Spleen (tissue), 7 donors: ENCODE measurements around the gene CRB2.

ENCODE experiments used
- POLR2A ChIP-seq, 3 donors: fragments of 450-650 bp; IDR thresholded peaks; one replicate each; pipeline ENCODE4 v1.5.1; 2017; ENCODE audit warnings: antibody characterized with exemption in 3 of 3, mild to moderate bottlenecking in 1 of 3
- TF ChIP-seq, protein P1 (sequence below), 11 experiments: fragments of 200-600 bp in 7 of 11; fragments of 450-650 bp in 4 of 11; sonication (generic) in 4 of 11; IDR thresholded peaks in 8 of 11; conservative IDR thresholded peaks in 3 of 11; 1 replicate in 7 of 11; 2 replicates in 4 of 11; pipeline versions ENCODE4 v1.4.0 to v1.8.0; 2016 to 2021; ENCODE audit warnings: antibody characterized with exemption in 11 of 11, inconsistent platforms in 4 of 11, mild to moderate bottlenecking in 1 of 11
- donor health status: DM: no; HTN: no; CAD: no; lungs with moderate emphysema.
- donor health status: DM: no; HTN: no; CAD: no.
- donor health status: DM: no; HTN: no; CAD: no.

DNA sequence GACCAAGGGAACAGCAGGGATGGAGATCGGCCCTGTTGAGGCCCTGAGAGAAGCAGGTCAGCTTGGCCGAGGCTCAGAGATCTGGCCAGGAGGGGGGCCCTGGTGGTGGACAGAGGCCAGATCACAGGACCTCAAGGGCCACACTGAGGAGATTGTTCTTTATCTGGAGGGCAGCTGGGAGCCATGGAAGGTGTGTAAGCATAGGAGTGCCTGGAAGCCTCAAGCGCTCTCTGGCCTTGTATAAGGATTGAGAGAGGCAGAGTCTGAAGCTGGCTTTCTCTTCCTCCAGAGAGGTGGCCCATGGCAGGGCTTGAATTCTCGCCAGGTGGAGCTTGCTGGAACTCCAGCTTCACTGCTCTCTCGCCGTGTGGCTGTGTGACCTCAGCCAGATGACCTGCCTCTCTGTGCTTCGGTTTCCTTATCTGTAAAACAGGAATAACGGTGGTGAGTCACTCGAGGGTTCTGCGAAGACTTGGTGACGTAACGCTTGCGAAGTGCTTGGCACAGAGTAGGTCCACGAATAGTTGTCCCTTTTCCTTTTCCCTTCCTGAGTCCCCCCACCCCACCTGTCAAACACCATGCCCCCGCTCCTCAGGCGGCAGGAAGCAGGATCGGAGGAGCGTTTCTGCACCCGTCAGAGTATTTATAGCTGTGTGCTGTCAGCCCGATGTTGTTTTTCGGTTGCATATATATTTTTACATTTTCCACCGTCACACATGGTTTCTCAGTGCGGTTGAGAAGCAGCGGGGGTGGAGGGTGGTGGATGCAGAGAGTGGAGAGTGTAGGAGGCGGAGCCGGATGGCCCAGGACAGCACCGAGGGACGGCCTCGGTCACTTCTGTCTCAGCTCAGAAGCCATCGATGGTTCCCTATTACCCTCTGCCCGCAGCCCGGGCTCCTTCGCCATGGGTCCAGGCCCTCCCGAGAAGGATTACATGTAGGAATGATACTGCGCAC, 17.0 kb upstream of the CRB2 start:
- TF ChIP-seq, protein P1, sequence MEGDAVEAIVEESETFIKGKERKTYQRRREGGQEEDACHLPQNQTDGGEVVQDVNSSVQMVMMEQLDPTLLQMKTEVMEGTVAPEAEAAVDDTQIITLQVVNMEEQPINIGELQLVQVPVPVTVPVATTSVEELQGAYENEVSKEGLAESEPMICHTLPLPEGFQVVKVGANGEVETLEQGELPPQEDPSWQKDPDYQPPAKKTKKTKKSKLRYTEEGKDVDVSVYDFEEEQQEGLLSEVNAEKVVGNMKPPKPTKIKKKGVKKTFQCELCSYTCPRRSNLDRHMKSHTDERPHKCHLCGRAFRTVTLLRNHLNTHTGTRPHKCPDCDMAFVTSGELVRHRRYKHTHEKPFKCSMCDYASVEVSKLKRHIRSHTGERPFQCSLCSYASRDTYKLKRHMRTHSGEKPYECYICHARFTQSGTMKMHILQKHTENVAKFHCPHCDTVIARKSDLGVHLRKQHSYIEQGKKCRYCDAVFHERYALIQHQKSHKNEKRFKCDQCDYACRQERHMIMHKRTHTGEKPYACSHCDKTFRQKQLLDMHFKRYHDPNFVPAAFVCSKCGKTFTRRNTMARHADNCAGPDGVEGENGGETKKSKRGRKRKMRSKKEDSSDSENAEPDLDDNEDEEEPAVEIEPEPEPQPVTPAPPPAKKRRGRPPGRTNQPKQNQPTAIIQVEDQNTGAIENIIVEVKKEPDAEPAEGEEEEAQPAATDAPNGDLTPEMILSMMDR (IDR thresholded peaks at IDR 0.05 in 8 of 11, conservative IDR thresholded peaks at IDR 0.05 in 3 of 11) = no peak
- TF ChIP-seq POLR2A (IDR thresholded peaks at IDR 0.05) = no peak
